ENCODE results near the gene TCP11L1. TPM values are rescaled to one million over a fixed set of nuclear protein-coding genes. Genes with fewer than 3 reads are reported as not detected.
"Not testable (repeated sequence)": the region's sequence is repeated elsewhere in the genome, so short reads cannot be mapped to it uniquely, and the experiment has no call there.

Gene TCP11L1
- total RNA-seq, 1 donor from 2014 or later, result 15.0 TPM

GRCh38 chr11:33040862-33041453 is 1.6 kb downstream of the TCP11L1 start:
- no peak for DNase-seq (ENCODE audit: low spot score)
- peak overlapping the region; percentile 90 for H3K27ac Mint-ChIP-seq

GRCh38 chr11:33043221-33043830 is 4.0 kb downstream of the TCP11L1 start:
- peak overlapping the region; percentile 21 for H3K27ac Mint-ChIP-seq
- peaks cover 20% of the 10 kb centered on the region for H3K4me1 Mint-ChIP-seq (ENCODE audit: low read depth)
- peaks cover 27% of the 10 kb centered on the region for H3K36me3 Mint-ChIP-seq (ENCODE audit: low read depth)
- DNase-seq (ENCODE audit: low spot score), result no peak
- intact Hi-C loops (cut with micrococcal nuclease), result loop anchor here (1.0 to 5.0 kb wide), 3 partner anchors 20 to 679 kb away; partner anchors contain the start of gene HIPK3
- H3K4me3 Mint-ChIP-seq, result no peak overlapping the region
- no peaks in the 10 kb centered on the region for H3K9me3 Mint-ChIP-seq
- no peaks in the 10 kb centered on the region for H3K27me3 Mint-ChIP-seq (ENCODE audit: insufficient read depth)

More at GRCh38 chr11:33040862-33041453, 1.6 kb downstream of the TCP11L1 start:
- peaks cover 20% of the 10 kb centered on the region for H3K4me1 Mint-ChIP-seq (ENCODE audit: low read depth)
- H3K36me3 Mint-ChIP-seq (ENCODE audit: low read depth), result peaks cover 12% of the 10 kb centered on the region
- H3K4me3 Mint-ChIP-seq, result peak overlapping the region; percentile 93
- H3K9me3 Mint-ChIP-seq, result no peaks in the 10 kb centered on the region
- peaks cover 6% of the 10 kb centered on the region for H3K27me3 Mint-ChIP-seq (ENCODE audit: insufficient read depth)
- intact Hi-C loops (cut with micrococcal nuclease), result loop anchor here (1.0 to 5.0 kb wide), 5 partner anchors 30 to 681 kb away; partner anchors contain the start of genes C11orf91, CSTF3 and HIPK3

DNA sequence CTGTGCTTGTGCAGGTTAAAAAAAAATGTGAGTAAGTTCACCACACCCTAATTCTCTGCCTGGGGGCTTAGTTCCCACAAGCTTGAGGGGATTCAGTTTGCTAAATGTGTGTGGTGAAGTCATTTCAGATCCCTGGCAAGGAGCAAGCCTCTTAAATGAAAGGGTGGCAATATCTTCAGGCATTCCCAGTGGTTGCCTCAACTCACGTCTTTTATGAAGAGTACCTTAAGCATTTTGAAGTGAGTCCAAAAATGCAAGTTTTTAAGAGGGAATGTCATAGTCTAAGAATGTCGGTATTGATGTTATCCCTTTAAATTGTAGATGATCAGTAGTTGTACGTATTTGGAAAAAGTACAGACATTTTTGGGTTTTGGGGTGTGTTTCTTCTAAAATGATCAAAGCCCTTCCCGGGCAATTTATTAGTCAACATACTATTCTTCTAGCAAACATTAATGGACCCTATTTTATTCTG is 4.9 kb downstream of the TCP11L1 start:
- no peaks in the 10 kb centered on the region for H3K9me3 Mint-ChIP-seq
- DNase-seq (ENCODE audit: low spot score), result no peak
- H3K4me1 Mint-ChIP-seq (ENCODE audit: low read depth), result peaks cover 20% of the 10 kb centered on the region
- H3K27ac Mint-ChIP-seq, result no peak overlapping the region
- no peaks in the 10 kb centered on the region for H3K27me3 Mint-ChIP-seq (ENCODE audit: insufficient read depth)
- intact Hi-C loops (cut with micrococcal nuclease), result loop anchor here (5.0 kb wide), 2 partner anchors 213 to 678 kb away; partner anchors contain the start of gene HIPK3
- no peak overlapping the region for H3K4me3 Mint-ChIP-seq
- peaks cover 27% of the 10 kb centered on the region for H3K36me3 Mint-ChIP-seq (ENCODE audit: low read depth)

DNA sequence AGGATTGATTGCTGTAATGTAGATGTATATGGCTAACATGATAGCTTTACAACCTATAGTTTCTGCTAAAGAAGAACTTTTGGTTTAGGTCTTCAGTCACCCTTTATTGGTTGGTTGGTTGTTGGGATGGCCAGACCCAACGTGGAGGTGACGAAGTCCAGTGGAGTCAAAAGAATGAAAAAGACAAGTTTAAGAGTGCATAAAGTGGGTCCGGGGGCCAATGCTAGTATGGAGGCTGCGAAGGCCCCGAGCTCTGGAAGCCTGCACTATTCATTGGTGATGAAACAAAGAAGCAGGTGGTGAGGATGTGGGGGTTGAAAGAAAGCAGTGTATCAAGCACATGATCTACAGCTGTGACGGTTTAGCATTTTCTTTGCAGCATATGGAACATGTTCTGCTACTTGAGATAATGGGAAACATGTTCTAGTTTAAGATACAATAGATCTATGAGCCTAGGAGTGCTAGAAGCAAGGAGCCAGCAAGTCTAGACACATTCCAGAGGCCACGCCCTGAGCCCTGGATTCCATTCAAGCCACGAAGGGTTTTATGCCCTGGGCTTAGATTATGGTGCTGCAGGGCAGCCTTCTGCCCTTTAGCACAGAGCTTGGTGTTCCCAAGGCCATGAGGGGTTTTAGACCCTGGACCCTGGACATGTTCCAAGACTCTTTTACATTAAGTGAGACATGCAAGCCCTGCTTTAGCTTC is 6.3 kb downstream of the TCP11L1 start:
- no peaks in the 10 kb centered on the region for H3K9me3 Mint-ChIP-seq
- H3K27ac Mint-ChIP-seq, result no peak overlapping the region
- peaks cover 14% of the 10 kb centered on the region for H3K4me1 Mint-ChIP-seq (ENCODE audit: low read depth)
- DNase-seq (ENCODE audit: low spot score), result no peak
- H3K36me3 Mint-ChIP-seq (ENCODE audit: low read depth), result peaks cover 28% of the 10 kb centered on the region
- no peaks in the 10 kb centered on the region for H3K27me3 Mint-ChIP-seq (ENCODE audit: insufficient read depth)
- intact Hi-C loops (cut with micrococcal nuclease), result no loop called here
- H3K4me3 Mint-ChIP-seq, result no peak overlapping the region

DNA sequence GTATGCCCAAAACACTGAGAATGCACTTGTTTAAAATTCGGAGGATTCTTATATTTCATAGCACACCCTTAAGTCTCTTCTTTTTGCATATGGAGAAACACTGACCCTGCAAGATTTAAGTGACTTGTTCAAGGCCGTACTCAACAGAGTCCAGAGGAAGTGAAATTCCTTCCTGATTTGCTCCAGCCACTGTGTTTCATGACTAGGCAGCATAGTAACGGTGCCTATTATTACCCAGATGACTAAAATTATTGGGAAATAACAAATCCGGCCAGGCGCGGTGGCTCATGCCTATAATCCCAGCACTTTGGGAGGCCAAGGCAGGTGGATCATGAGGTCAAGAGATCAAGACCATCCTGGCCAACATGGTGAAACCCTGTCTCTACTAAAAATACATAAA is 9.3 kb downstream of the TCP11L1 start:
- H3K27ac Mint-ChIP-seq; H3K4me3 Mint-ChIP-seq; H3K4me1 Mint-ChIP-seq (ENCODE audit: low read depth); H3K27me3 Mint-ChIP-seq (ENCODE audit: insufficient read depth); DNase-seq (ENCODE audit: low spot score); intact Hi-C loops (cut with micrococcal nuclease); H3K9me3 Mint-ChIP-seq: not testable (repeated sequence)
- H3K36me3 Mint-ChIP-seq (ENCODE audit: low read depth), result peaks cover 32% of the 10 kb centered on the region

DNA sequence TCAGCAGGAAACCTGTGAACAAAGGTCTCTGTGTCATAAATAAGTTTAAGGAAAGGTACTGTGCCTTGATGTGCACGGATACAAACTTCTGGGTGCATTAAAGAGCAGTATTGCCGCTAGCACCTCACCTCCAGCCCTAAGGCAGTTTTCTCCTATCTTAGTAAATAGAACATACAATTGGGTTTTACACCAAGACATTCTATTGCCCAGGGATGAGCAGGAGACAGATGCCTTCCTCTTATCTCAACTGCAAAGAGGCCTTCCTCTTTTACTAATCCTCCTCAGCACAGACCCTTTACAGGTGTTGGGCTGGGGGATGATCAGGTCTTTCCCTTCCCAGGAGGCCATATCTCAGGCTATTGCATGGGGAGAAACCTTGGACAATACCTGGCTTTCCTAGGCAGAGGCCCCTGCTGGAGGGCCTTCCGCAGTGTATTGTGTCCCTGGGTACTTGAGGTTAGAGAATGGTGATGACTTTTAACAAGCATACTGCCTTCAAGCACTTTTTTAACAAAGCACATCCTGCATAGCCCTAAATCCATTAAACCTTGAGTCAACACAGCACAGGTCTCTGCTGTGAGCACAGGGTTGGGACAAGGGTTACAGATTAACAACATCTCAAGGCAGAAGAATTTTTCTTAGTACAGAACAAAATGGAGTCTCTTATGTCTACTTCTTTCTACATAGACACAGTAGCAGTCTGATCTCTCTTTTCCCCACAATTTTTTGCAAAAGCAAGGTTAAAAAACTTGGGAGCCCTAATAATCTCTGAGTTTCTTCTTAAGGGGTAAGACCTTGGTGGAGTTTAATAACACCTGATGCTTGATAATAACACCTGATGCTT is 10.4 kb downstream of the TCP11L1 start:
- H3K4me1 Mint-ChIP-seq (ENCODE audit: low read depth); DNase-seq (ENCODE audit: low spot score); H3K4me3 Mint-ChIP-seq; H3K27me3 Mint-ChIP-seq (ENCODE audit: insufficient read depth); H3K27ac Mint-ChIP-seq; H3K9me3 Mint-ChIP-seq; intact Hi-C loops (cut with micrococcal nuclease): not testable (repeated sequence)
- peaks cover 34% of the 10 kb centered on the region for H3K36me3 Mint-ChIP-seq (ENCODE audit: low read depth)

- H3K36me3 Mint-ChIP-seq (ENCODE audit: low read depth), result peaks cover 28% of the 10 kb centered on the region
- H3K4me1 Mint-ChIP-seq (ENCODE audit: low read depth), result no peaks in the 10 kb centered on the region
- DNase-seq (ENCODE audit: low spot score), result no peak
- no peaks in the 10 kb centered on the region for H3K27me3 Mint-ChIP-seq (ENCODE audit: insufficient read depth)
- intact Hi-C loops (cut with micrococcal nuclease), result no loop called here
- no peaks in the 10 kb centered on the region for H3K9me3 Mint-ChIP-seq
- no peak overlapping the region for H3K27ac Mint-ChIP-seq
- H3K4me3 Mint-ChIP-seq, result no peak overlapping the region
Observed at GRCh38 chr11:33052231-33052630, 12.9 kb downstream of the TCP11L1 start.

DNA sequence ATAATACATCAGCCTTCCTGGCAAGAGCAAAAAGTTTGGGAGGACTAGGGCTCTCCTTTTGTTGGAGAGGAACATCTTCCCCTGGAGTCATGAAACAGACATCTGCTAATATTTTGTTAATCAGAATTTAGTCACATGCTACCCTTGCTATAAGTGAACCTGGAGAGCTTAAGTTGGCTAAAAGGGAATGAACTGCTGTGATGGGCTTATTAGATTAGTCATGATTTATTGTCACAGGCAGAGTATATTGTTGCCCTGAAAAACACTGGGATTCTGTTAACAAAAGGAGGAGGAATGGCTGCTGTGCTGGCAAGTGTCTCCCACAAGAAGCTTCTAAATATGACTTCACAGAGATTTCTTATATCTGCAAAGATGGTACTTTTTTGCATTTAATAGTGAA is 16.0 kb downstream of the TCP11L1 start:
- H3K36me3 Mint-ChIP-seq (ENCODE audit: low read depth), result peaks cover 35% of the 10 kb centered on the region
- H3K27me3 Mint-ChIP-seq (ENCODE audit: insufficient read depth), result no peaks in the 10 kb centered on the region
- H3K4me3 Mint-ChIP-seq, result no peak overlapping the region
- H3K9me3 Mint-ChIP-seq, result no peaks in the 10 kb centered on the region
- intact Hi-C loops (cut with micrococcal nuclease), result no loop called here
- no peak overlapping the region for H3K27ac Mint-ChIP-seq
- H3K4me1 Mint-ChIP-seq (ENCODE audit: low read depth), result peaks cover 4% of the 10 kb centered on the region
- DNase-seq (ENCODE audit: low spot score), result no peak

- H3K27ac Mint-ChIP-seq, result no peak overlapping the region
- peaks cover 19% of the 10 kb centered on the region for H3K4me1 Mint-ChIP-seq (ENCODE audit: low read depth)
- intact Hi-C loops (cut with micrococcal nuclease), result no loop called here
- H3K4me3 Mint-ChIP-seq, result no peak overlapping the region
- no peak for DNase-seq (ENCODE audit: low spot score)
- no peaks in the 10 kb centered on the region for H3K27me3 Mint-ChIP-seq (ENCODE audit: insufficient read depth)
- H3K9me3 Mint-ChIP-seq, result no peaks in the 10 kb centered on the region
- H3K36me3 Mint-ChIP-seq (ENCODE audit: low read depth), result peaks cover 35% of the 10 kb centered on the region
Observed at GRCh38 chr11:33057284-33057683, 17.9 kb downstream of the TCP11L1 start.

GRCh38 chr11:33059331-33060007 is 20.1 kb downstream of the TCP11L1 start:
- intact Hi-C loops (cut with micrococcal nuclease), result loop anchor here (5.0 to 10.0 kb wide), 2 partner anchors 475 to 663 kb away; partner anchors contain the start of gene EIF3M
- peaks cover 40% of the 10 kb centered on the region for H3K36me3 Mint-ChIP-seq (ENCODE audit: low read depth)
- peaks cover 40% of the 10 kb centered on the region for H3K4me1 Mint-ChIP-seq (ENCODE audit: low read depth)
- H3K9me3 Mint-ChIP-seq, result no peaks in the 10 kb centered on the region
- H3K27ac Mint-ChIP-seq, result no peak overlapping the region
- no peak overlapping the region for H3K4me3 Mint-ChIP-seq
- H3K27me3 Mint-ChIP-seq (ENCODE audit: insufficient read depth), result no peaks in the 10 kb centered on the region
- no peak for DNase-seq (ENCODE audit: low spot score)

DNA sequence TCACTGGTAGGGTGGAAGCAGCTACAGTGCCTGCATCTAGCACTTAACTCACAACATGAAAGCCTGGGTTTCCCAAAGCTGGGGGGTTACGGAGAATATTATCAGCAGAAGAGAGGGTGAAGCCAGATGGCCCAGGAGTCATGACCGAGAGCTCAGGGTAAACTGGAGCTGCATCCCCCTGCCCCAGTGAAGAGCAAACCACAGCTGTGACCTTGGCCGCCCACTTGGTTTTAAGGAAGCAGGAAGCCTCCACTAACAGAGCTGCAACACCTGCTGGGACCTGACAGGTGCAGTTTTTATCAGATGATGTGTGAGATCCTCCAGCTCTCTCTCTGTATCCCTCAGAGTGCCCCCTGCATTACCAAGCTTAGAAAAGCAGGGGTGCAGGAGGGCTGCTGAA is 20.9 kb downstream of the TCP11L1 start:
- Mint-ChIP-seq H3K27ac (no peak overlapping the region), H3K4me1 (ENCODE audit: low read depth) (peaks cover 48% of the 10 kb centered on the region), H3K36me3 (ENCODE audit: low read depth) (peaks cover 38% of the 10 kb centered on the region), H3K9me3 (no peaks in the 10 kb centered on the region), H3K27me3 (ENCODE audit: insufficient read depth) (no peaks in the 10 kb centered on the region), H3K4me3 (no peak overlapping the region)
- intact Hi-C loops (cut with micrococcal nuclease), result loop anchor here (5.0 to 10.0 kb wide), 2 partner anchors 475 to 662 kb away; partner anchors contain the start of gene EIF3M
- no peak for DNase-seq (ENCODE audit: low spot score)

DNA sequence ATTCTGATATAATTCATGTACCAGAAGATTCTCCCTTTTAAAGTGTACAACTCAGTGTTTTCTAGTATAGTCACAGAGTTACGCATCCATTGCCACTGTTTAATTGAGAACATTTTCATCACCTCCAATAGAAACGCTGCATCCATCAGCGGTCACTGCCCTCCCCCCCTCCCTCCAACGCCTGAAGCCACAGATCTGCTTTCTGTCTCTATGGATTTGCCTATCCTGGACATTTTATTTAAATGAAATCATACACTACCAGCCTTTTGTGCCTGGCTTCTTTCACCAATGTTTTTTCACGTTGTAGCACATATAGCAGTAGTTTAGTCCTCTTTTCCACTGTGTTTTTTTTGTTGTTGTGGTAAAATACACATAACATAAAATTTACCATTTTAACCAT is 22.8 kb downstream of the TCP11L1 start:
- intact Hi-C loops (cut with micrococcal nuclease), result loop anchor here (5.0 to 10.0 kb wide), 2 partner anchors 477 to 660 kb away; partner anchors contain the start of gene EIF3M
- H3K9me3 Mint-ChIP-seq, result no peaks in the 10 kb centered on the region
- H3K36me3 Mint-ChIP-seq (ENCODE audit: low read depth), result peaks cover 47% of the 10 kb centered on the region
- no peaks in the 10 kb centered on the region for H3K27me3 Mint-ChIP-seq (ENCODE audit: insufficient read depth)
- no peak overlapping the region for H3K27ac Mint-ChIP-seq
- H3K4me3 Mint-ChIP-seq, result no peak overlapping the region
- DNase-seq (ENCODE audit: low spot score), result no peak
- peaks cover 55% of the 10 kb centered on the region for H3K4me1 Mint-ChIP-seq (ENCODE audit: low read depth)
